GM18502 (cell line): ENCODE measurements around the gene IFIT5.
A peak's percentile ranks its signal among the peaks of the same experiment; 100 is the strongest.
"Not testable (repeated sequence)": the region's sequence is repeated elsewhere in the genome, so short reads cannot be mapped to it uniquely, and the experiment has no call there.

ENCODE experiments used
- ATAC-seq: cut with Tn5 transposase; IDR thresholded peaks from one replicate; pipeline ENCODE4 v1.9.1; 2021; ENCODE audit warnings: mild to moderate bottlenecking; ENCODE audit not compliant: unreplicated experiment, poor library complexity

The IFIT5 gene

DNA sequence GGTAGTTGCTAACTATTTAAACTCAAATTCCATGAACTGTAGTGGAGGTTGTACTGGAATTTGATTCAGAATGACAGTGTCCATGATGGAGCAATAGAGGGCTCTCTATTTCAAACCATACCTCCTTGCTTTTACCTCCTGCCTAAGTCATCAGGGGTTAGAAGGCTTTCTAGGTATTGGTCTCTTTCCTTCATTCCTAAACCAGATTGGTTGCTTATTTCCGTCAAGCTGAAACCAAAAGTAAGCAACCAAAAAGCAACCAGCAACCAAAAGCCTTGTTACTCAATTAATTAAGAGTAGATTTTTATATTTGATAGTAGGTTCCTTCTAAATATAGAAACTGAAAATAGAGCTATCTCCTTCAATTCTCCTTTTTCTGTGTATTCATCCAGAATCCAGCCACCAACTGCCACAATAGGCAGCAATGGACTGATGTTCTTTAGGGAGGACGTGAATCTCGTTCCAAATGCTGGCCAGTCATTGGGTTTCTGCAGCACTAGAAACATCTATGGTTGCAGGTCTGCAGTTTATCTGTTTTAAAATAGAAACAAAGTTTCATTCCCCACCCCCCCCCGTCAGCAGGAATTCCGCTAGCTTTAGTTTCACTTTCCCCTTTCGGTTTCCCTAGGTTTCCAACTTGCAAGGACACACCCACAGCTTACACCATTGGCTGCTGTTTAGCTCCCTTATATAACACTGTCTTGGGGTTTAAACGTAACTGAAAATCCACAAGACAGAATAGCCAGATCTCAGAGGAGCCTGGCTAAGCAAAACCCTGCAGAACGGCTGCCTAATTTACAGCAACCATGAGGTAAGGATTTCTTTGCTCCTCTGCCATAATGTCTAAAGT is 22.2 kb upstream of the IFIT5 start, which contains the start of gene IFIT1:
TSS of gene IFIT1 (plus strand) at position 717 of the 850 bp plus-strand sequence. CDS start at position 807, 90 bp downstream.
- ATAC-seq: peak; percentile 84

DNA sequence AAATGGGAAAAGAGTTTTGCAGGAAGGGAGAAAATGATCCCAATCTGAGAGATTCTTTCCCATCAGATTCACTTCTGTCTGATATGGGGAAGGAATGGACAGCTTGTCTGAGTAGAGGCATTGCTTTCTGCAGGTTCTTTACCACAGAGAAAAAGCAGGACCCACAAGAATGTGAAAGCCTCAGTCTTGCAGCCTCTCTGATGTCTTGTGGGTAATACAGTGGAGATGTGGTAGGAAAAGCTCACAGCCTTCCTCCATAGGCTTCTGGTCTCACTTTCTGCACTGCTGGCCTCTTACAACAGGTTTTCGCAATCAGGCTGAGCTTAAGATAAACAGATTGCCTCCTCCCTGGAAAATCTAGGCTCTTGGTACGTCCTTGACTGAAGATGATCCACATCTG is 21.4 kb upstream of the IFIT5 start:
- ATAC-seq: peak; percentile 42

DNA sequence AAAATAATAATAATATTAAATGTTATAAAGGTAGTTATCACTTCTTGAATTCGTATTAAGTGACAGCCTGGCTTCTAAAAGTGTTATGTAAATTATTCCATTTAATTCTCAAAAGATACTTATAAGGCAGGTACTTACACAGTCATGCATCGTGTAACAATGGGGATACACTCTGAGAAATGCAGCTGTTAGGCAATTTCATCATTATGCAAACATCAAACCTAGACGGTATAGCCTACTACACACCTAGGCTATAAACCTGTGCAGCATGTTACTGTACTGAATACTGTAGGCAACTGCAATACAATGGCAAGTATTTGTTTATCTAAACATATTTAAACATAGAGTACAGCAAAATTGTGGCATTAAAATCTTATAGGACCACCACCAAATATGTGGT is 20.5 kb upstream of the IFIT5 start:
- no peak for ATAC-seq

DNA sequence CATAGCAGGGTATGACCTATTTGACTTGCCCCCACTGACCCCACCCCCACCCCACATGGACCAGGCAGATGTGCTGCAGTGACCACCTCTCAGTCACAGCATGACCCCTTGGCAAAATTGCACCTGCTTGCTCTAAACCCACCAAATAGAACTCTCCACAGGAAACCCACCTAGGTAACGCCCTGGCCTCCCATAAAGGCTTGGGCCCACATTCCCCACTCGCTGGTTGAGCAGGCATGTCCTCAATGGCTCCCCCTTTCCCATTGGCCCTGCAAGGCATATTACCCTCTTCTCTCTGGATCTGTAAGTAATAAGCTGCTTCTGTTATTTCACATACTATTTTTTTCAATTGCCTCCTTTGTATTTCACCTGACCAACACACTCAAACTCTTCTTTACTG is 19.2 kb upstream of the IFIT5 start:
- ATAC-seq: no peak

DNA sequence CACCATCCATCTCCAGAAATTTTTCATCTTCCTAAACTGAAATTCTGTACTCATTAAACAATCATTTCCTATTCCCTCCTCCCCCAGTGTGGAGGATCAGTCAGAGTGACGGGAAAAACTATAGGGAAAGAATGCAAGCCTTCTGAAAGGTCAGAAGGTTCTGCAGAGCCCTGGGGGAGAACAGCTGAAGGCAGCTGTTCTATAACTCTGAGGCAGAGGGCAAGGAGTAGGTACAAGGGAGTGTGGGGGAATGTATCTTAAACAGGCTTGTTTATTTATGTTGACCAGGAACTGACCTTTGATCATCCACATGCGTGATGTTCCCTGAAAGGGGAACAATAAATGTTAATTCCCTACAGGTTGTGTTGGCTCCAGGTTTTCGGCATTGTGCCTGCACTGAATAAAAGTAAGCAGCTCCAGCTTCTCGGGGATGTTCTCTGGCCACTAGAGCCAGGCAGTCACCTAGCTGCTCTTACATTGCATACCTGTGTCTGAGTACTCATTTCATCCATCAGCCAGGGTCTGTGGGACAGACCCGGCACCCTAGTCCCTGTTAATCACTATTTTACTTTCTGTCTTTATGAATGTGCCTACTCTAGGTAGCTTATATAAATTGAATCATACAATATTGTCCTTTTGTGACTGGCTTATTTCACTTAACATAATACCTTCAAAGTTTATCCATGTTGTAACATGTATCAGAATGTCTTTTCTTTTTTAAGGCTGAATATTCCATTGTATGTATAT is 16.2 kb upstream of the IFIT5 start:
- ATAC-seq: no peak

DNA sequence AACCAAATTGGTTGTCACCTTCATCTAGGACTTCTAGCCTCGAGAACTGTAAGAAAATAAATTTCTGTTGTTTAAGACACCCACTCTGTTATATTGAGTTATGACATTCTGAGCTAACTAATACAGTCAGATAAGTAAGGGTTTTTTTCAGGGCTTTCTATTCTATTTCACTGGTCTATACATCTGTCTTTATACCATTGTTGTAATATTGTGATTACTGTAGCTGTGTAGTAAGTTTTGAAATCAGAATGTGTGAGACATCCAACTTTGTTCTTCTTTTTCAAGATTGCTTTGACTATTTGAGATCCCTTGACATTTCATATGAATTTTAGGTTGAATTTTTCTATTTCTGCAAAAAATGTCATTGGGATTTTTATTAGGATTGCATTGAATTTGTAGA is 14.4 kb upstream of the IFIT5 start:
- ATAC-seq: no peak

DNA sequence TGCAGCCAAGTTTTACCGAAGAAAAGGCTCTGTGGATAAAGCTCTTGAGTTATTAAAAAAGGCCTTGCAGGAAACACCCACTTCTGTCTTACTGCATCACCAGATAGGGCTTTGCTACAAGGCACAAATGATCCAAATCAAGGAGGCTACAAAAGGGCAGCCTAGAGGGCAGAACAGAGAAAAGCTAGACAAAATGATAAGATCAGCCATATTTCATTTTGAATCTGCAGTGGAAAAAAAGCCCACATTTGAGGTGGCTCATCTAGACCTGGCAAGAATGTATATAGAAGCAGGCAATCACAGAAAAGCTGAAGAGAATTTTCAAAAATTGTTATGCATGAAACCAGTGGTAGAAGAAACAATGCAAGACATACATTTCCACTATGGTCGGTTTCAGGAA is 11.3 kb upstream of the IFIT5 start:
- no peak for ATAC-seq

DNA sequence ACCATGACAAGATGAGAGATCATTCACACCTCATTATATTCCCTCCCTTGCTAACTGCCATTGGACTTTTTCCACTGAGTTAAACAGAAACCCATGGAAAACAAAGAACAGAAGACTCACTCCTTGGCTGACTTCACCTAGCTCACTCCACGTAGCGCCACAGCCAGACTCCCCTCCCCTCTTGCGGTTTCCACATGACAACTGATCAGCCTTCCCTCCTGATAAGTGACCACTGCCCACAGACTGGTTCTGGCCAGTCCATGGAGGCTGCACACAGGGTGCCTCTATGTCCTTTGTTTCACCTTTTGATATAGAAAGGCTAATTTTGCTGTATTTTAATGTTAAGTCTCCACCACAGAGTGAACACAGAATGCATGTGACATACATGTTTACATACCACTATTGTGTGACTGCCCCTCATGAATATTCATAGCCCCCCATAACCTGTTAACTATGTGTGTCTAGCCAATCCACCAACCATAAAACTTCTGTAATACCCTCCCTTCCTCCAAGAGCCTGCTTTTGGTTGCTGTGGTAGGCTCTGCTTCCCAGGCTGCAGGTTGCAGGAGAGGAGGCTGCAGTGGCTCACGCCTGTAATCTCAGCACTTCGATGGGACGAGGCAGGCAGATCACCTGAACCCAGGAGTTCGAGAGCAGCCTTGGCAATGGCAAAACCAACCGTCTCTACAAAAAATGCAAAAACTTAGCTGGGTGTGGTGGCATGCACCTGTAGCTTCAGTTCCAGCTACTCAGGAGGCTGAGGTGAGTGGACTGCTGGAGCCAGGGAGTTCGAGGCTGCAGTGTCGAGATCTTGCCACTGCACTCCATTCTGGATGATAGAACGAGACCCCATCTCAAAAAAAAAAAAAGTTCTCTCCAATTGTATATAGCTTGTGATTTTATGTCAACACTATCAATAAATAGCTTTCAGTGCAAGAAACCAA is 10.0 kb upstream of the IFIT5 start:
- ATAC-seq: no peak

DNA sequence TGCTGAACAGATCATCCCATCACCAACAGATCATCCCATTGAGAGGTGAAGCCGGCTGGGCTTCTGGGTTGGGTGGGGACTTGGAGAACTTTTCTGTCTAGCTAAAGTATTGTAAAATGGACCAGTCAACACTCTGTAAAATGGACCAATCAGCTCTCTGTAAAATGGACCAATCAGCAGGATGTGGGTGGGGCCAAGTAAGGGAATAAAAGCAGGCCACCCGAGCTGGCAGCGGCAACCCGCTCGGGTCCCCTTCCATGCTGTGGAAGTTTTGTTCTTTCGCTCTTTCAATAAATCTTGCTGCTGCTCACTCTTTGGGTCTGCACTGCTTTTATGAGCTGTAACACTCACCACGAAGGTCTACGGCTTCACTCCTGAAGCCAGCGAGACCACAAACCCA is 8.2 kb upstream of the IFIT5 start:
- not testable (repeated sequence) for ATAC-seq

DNA sequence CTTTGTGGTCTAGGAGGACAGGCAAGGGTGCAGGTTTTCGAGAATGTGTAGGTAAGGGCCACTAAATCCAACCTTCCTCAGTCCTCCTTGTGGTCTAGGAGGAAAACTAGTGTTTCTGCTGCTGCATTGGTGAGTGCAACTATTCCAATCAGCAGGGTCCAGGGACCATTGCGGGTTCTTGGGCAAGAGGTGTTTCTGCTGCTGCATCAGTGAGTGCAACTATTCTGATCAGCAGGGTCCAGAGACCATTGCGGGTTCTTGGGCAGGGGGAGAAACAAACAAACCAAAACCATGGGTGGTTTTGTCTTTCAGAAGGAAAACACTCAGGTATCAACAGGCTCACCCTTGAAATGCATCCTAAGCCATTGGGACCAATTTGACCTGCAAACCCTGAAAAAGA is 6.6 kb upstream of the IFIT5 start:
- ATAC-seq: not testable (repeated sequence)

DNA sequence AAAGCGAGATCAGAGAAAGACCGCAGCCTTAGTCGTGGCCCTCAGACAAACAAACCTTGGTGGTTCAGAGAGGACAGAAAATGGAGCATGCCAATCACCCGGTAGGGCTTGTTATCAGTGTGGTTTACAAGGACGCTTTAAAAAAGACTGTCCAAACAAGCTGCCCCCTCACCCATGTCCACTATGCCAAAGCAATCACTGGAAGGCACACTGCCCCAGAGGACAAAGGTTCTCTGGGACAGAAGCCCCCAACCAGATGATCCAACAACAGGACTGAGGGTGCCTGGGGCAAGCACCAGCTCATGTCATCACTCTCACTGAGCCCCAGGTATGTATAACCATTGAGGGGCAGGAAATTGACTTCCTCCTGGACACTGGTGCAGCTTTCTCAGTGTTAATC is 5.1 kb upstream of the IFIT5 start:
- not testable (repeated sequence) for ATAC-seq

DNA sequence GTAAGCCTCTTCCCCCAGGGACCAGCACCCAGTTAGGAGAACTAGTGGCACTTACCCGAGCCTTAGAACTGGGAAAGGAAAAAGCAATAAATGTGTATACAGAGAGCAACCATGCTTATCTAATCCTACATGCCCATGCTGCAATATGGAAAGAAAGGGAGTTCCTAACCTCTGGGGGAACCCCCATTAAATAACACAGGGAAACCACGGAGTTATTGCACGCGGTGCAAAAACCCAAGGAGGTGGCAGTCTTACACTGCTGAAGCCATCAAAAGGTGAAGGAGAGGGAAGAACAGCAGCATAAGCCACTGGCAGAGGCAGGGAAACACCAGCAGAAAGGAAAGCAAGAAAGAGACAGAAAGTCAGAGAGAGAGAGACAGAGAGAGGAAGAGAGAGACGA is 3.8 kb upstream of the IFIT5 start:
- not testable (repeated sequence) for ATAC-seq

DNA sequence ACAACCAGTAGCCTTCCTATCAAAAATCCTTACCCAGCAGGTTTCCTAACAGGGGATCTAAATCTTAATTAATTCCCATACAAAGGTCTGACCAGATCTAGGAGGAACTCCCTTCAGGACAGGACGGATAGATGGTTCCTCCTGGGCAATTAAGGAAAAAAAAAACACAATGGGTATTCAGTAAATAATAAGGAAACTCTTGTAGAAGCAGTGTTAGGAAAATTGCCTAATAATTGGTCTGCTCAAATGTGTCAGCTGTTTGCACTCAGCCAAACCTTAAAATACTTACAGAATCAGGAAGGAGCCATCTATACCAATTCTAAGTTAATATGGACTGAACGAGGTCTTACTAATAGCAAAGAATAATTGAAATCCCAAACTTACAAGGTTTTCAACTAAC is 3.2 kb upstream of the IFIT5 start:
- not testable (repeated sequence) for ATAC-seq

DNA sequence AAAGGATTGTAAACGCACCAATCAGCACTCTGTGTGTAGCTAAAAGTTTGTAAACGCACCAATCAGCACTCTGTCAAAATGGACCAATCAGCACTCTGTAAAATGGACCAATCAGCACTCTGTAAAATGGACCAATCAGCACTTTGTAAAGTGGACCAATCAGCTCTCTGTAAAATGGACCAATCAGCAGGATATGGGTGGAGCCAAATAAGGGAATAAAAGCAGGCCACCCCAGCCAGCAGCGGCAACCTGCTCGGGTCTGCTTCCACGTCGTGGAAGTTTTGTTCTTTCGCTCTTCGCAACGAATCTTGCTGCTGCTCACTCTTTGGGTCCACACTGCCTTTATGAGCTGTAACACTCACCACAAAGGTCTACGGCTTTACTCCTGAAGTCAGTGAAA is 2.1 kb upstream of the IFIT5 start:
- not testable (repeated sequence) for ATAC-seq

DNA sequence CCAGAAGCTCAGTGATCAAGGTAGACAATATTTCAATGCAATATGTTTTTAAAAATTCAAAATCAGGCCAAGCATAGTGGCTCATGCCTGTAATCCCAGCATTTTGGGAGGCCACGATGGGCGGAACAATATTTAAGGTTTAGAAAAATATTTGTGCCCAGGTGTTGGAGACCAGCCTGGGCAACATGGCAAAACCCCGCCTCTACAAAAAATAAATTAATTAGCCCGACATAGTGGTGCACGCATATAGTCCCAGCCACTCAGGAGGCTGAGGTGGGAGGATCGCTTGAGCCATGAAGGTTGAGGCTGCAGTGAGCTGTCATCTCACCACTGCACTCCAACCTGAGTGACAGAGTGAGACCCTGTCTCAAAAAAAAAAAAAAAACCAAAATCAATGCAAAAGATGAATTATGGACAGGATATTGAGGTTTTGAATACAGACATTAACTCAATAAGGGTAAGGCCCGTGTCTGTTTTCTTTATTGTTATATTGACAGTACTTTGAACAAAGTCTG is 913 bp upstream of the IFIT5 start:
- no peak for ATAC-seq

DNA sequence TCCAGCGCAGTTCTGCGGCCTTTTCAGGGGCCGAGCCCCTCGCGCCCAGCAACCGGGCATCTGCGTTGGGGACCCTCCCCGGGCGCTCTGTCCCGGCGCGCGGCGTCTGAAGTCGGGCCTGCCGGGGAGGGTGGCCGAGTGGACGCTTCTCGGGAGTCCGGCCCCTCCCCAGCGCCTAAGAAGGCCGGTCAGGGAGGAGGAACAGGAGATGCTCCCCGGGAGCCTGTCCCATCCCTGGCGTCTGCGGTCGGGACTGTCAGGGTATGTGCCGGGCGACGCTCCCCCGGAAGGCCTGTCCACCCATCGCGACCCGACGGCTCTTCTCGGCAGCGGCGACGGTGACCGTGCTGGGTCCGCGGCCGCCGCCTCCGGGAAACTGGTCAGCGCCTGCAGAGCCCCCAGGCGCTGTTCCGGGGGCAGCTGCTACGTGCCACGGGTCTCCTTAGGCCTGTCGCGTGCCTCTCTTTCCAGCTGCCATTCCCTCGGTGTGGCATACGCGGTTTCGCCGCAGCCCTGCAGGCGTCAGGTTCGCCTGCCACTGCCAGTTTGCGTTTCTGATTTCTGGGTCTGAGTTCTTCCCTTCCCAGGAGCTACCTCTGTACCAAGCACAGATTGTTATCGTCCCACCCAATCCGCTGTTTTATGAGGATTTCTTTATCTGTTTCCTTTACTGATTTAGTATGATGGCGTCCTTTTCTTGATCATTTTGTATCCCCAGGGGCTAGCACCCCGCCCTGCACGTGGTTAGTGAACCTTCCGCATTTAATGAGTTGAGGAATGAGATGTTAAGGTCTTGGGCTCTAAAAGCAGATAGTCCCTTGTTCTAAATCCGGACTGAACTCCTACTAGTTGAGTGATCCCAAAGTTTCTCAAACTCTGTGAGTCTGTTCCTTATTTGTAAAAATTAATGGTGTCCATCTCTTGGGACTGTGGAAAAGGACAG is 782 bp downstream of the IFIT5 start:
- peak; percentile 41 for ATAC-seq

DNA sequence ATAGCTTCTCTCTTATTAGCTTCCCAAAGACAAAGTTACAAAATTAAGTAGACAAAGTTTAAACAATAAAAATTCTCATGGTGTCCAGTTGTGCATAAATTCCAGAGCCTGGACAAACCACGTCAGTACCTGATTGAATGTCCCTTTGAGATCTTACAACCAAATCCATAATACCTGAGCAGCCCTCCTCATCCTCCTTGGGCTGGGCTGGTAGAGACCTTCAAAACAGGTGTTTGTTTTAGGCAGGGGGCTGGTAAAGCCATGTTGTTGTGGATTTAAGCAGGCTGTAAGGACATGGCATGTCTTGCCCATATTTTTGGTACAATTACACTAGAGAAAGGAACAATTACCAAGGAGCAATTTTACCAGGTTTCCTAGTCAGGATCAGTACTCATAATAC is 2.1 kb downstream of the IFIT5 start:
- ATAC-seq: no peak

DNA sequence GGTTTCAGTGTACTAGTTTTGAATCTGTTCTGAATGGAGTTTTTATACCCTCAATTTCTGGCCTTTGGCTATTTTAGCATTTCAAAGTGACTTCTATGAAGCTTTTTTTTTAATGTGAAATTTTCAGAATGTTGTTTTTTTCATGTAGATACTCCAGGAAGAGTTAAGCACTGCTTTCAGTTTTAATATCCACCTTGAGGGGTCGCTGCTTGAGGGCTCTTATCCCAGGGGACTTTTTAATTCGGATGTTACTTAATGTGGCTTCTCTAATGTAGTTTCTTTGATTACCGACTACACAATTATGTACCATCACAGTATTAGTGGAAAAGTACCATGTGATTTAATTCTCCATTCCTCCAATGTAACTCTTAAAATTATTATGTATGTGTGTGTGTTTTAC is 5.2 kb downstream of the IFIT5 start:
- no peak for ATAC-seq

DNA sequence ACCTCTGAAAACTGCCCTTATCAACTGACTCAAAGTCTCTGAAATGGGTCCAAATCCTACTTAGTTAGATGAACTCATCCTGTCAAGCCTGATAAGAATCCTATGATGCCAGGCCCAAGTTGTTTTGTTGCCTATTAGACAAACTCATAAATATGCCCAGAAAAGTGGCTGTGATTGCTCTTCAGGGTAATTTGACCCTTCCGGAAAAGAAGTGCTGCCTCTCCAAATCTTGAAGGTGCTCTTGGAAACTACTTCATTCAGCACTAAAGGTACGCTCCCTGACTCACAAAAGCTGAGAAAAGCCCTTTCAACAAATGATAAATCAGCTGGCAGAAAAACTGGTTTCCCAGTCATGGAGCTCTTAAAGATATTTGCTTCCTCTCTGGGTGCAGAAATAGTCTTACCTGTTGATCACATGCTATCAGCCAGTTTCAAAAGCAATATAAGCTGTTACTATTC is 6.7 kb downstream of the IFIT5 start:
- ATAC-seq: no peak
